Lower lobe of right lung (tissue), 2 donors: ENCODE data around the gene FXYD6. TPM values are rescaled to one million over a fixed set of nuclear protein-coding genes. Genes with fewer than 3 reads are reported as not detected.

Experiments
- ATAC-seq, 2 donors: fragments of 200-7000 bp; cut with Tn5 transposase; one replicate each; pipeline ENCODE4 v1.9.1; 2020 to 2022; ENCODE audit warnings: mild to moderate bottlenecking in 2 of 2, moderate library complexity in 2 of 2
- DNase-seq: peaks from one replicate; pipeline ENCODE4 v3.0.0-alpha.2; 2020
- H3K27ac ChIP-seq: fragments of 200-600 bp; one replicate; pipeline ENCODE4 v1.8.0; 2022
- H3K27me3 ChIP-seq: fragments of 200-600 bp; one replicate; pipeline ENCODE4 v1.8.0; 2022; ENCODE audit warnings: low read depth
- H3K36me3 ChIP-seq: fragments of 200-600 bp; one replicate; pipeline ENCODE4 v1.8.0; 2022; ENCODE audit warnings: mild to moderate bottlenecking
- H3K4me1 ChIP-seq: fragments of 200-600 bp; one replicate; pipeline ENCODE4 v1.8.0; 2022
- H3K4me3 ChIP-seq: fragments of 200-600 bp; one replicate; pipeline ENCODE4 v1.8.0; 2022; ENCODE audit warnings: mild to moderate bottlenecking
- H3K9me3 ChIP-seq: fragments of 200-600 bp; one replicate; pipeline ENCODE4 v1.8.0; 2022
- CTCF ChIP-seq: fragments of 200-600 bp; IDR thresholded peaks from one replicate; pipeline ENCODE4 v1.8.0; 2022; ENCODE audit warnings: antibody characterized with exemption, mild to moderate bottlenecking
- intact Hi-C: fragments of 100-400 bp; cut with DNase I; formaldehyde crosslinking; loops from one replicate; pipeline ENCODE4 v1.11.0; 2022
- total RNA-seq: library from RNA; stranded (reverse); fragmentation: NEBNext Ultra II Directional; extraction: Animal tissue kit (Norgen Biotek cat#: 25700); gene quantifications from one replicate; pipeline ENCODE4 v1.2.1, GENCODE V29; 2021
- donor health status: DM: no; HTN: yes; CAD: no; lungs with severe emphysema.

FXYD6 gene
- total RNA-seq, 1 donor from 2014 or later, result 61.2 TPM

DNA sequence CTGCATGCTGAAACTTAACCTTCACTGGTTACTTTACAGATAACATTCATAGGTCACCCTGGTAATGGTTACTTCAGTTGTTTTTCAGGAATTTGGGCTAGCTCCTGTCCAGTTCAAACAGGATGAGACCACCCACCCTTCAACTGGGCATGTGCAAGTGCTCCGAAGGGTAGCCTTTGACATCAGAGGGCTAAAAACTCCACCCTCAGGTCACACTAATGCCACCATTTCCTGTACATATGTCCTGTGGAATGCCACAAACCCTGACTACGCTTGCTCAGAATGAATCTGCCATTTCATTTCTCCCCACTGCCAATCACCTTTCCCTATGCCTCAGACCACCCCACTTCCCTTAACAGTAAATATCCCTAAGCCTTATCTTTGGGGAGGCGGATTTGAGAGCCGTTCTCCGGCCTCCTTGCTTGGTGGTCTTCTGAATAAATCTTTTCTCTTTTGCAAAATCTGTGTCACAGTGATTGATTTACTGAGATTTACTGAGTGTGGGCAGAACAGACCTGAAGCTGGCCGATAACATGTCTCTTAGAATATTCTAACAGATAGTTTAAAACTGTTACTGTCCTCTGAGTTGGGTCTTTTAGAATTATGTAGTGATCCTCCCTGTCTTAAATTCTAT lies 26.6 kb downstream of the FXYD6 start:
- ATAC-seq (no peak), DNase-seq (no peak)
- no peak for TF ChIP-seq CTCF
- H3K4me1 ChIP-seq, result peaks cover 5% of the 10 kb centered on the region
- no peak overlapping the region for H3K27ac ChIP-seq
- no peaks in the 10 kb centered on the region for H3K27me3 ChIP-seq
- H3K36me3 ChIP-seq, result no peaks in the 10 kb centered on the region
- H3K4me3 ChIP-seq, result no peak overlapping the region
- peaks cover 9% of the 10 kb centered on the region for H3K9me3 ChIP-seq
- intact Hi-C loops, result loop anchor here (10.0 kb wide), 1 partner anchor 95 kb away; no protein-coding TSS in a partner anchor

DNA sequence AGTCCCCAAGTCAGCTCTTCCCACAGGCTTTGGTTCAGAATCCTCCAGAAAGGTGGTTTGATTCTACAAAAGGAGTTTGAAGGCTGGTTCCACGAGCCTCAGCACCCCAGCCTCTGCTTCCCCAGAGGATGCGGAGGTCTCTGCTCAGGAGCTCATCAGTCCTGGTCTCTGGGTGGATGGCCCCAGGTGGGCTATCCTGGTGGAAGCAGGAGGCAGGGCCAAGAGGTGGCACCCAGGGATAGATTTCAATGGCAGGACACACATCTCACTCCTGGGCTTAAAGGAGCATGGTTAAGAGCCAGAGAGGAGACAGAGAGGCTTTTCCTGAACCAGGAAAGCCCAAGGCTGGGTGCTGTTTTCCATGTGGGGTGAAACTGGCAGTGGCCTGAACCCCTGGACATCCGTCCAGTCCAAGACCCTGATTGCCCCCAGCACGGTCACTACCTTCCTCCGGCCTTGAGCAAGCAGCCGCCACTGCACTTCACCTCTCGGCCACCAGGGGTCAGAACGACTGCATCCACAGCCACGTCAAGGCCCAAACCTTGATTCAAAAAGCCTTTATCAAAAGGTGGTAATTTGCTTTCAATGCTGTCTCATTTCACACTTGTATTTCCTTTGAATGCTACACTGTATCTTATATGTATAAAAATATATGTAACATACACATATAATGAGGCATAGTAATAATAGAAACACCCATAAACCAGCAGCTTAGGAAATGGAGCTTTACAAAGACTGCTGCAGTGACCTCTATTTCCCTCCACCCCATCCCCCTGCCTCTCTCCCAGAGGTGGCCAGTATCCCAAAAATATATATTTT lies 32.6 kb downstream of the FXYD6 start:
- DNase-seq (peak; percentile 84), ATAC-seq (peak; percentile 80 to 85)
- Histone ChIP-seq H3K36me3 (peaks cover 7% of the 10 kb centered on the region), H3K27ac (no peak overlapping the region), H3K9me3 (no peaks in the 10 kb centered on the region), H3K4me3 (no peak overlapping the region), H3K27me3 (no peaks in the 10 kb centered on the region), H3K4me1 (peaks cover 16% of the 10 kb centered on the region)
- intact Hi-C loops, result loop anchor here (10.0 kb wide), 1 partner anchor 101 kb away; no protein-coding TSS in a partner anchor
- peak; percentile 99 for TF ChIP-seq CTCF

GRCh38 chr11:117842131-117842941 lies 34.1 kb downstream of the FXYD6 start:
- Histone ChIP-seq H3K4me1 (peaks cover 16% of the 10 kb centered on the region), H3K9me3 (no peaks in the 10 kb centered on the region), H3K36me3 (peaks cover 7% of the 10 kb centered on the region), H3K4me3 (no peak overlapping the region), H3K27ac (peak overlapping the region; percentile 41), H3K27me3 (no peaks in the 10 kb centered on the region)
- ATAC-seq, result peak; percentile 64 to 67
- peak; percentile 52 for DNase-seq
- no peak for TF ChIP-seq CTCF
- intact Hi-C loops, result loop anchor here (10.0 kb wide), 1 partner anchor 102 kb away; no protein-coding TSS in a partner anchor

DNA sequence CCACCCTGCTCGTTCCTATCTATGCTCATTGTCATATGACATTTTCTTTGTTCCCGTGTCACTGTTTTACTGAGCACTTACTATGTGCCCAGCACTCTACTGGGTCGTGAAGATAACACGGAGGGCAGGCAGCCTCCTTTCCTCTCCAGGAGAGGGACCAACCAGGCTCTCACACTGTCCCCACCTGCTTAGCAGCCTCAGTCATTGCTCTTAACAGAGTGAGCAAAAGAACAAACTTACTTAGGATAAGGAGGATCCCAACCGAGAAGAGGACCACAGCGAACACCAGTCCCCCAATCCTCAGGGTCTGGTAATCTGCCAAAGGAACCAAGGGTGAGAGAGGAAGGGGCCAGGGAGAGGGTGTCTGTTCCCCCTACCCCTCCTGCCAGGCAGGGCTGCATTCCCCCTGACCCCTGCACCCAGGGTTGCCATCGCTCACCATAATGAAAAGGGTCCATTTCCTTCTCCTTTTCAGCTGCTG lies 34.9 kb downstream of the FXYD6 start:
- H3K27ac ChIP-seq, result peak overlapping the region; percentile 41
- peak in 1 of 2 donors; percentile 35 for ATAC-seq
- H3K4me1 ChIP-seq, result peaks cover 16% of the 10 kb centered on the region
- intact Hi-C loops, result loop anchor here (10.0 kb wide), 1 partner anchor 103 kb away; no protein-coding TSS in a partner anchor
- peaks cover 7% of the 10 kb centered on the region for H3K36me3 ChIP-seq
- peak; percentile 32 for DNase-seq
- H3K4me3 ChIP-seq, result no peak overlapping the region
- no peaks in the 10 kb centered on the region for H3K27me3 ChIP-seq
- H3K9me3 ChIP-seq, result no peaks in the 10 kb centered on the region
- TF ChIP-seq CTCF, result no peak
